Lower lobe of right lung (tissue), 2 donors: ENCODE results near the gene DNAH12. TPM values are rescaled to one million over a fixed set of nuclear protein-coding genes. Genes with fewer than 3 reads are reported as not detected.
"Not testable (repeated sequence)": the region's sequence is repeated elsewhere in the genome, so short reads cannot be mapped to it uniquely, and the experiment has no call there.

Source experiments
- ATAC-seq, 2 donors: fragments of 200-7000 bp; cut with Tn5 transposase; one replicate each; pipeline ENCODE4 v1.9.1; 2020 to 2022; ENCODE audit warnings: mild to moderate bottlenecking in 2 of 2, moderate library complexity in 2 of 2
- DNase-seq: peaks from one replicate; pipeline ENCODE4 v3.0.0-alpha.2; 2020
- H3K27ac ChIP-seq: fragments of 200-600 bp; one replicate; pipeline ENCODE4 v1.8.0; 2022
- H3K27me3 ChIP-seq: fragments of 200-600 bp; one replicate; pipeline ENCODE4 v1.8.0; 2022; ENCODE audit warnings: low read depth
- H3K36me3 ChIP-seq: fragments of 200-600 bp; one replicate; pipeline ENCODE4 v1.8.0; 2022; ENCODE audit warnings: mild to moderate bottlenecking
- H3K4me1 ChIP-seq: fragments of 200-600 bp; one replicate; pipeline ENCODE4 v1.8.0; 2022
- H3K4me3 ChIP-seq: fragments of 200-600 bp; one replicate; pipeline ENCODE4 v1.8.0; 2022; ENCODE audit warnings: mild to moderate bottlenecking
- H3K9me3 ChIP-seq: fragments of 200-600 bp; one replicate; pipeline ENCODE4 v1.8.0; 2022
- CTCF ChIP-seq: fragments of 200-600 bp; IDR thresholded peaks from one replicate; pipeline ENCODE4 v1.8.0; 2022; ENCODE audit warnings: antibody characterized with exemption, mild to moderate bottlenecking
- intact Hi-C: fragments of 100-400 bp; cut with DNase I; formaldehyde crosslinking; loops from one replicate; pipeline ENCODE4 v1.11.0; 2022
- total RNA-seq: library from RNA; stranded (reverse); fragmentation: NEBNext Ultra II Directional; extraction: Animal tissue kit (Norgen Biotek cat#: 25700); gene quantifications from one replicate; pipeline ENCODE4 v1.2.1, GENCODE V29; 2021
- donor health status: DM: no; HTN: yes; CAD: no; lungs with severe emphysema.

The DNAH12 gene
- total RNA-seq, 1 donor from 2014 or later = 11.2 TPM

GRCh38 chr3:57354768-57355167 lies 189.4 kb downstream of the DNAH12 start:
- no peak overlapping the region for H3K27ac ChIP-seq
- no peak for TF ChIP-seq CTCF
- DNase-seq = no peak

GRCh38 chr3:57350271-57350670 lies 193.9 kb downstream of the DNAH12 start:
- ATAC-seq (no peak), DNase-seq (no peak)
- Histone ChIP-seq H3K4me1 (no peaks in the 10 kb centered on the region), H3K27ac (no peak overlapping the region), H3K9me3 (no peaks in the 10 kb centered on the region), H3K36me3 (no peaks in the 10 kb centered on the region), H3K4me3 (no peak overlapping the region), H3K27me3 (no peaks in the 10 kb centered on the region)
- no peak for TF ChIP-seq CTCF
- intact Hi-C loops = no loop called here

More at GRCh38 chr3:57354768-57355167, 189.4 kb downstream of the DNAH12 start:
- H3K9me3 ChIP-seq = no peaks in the 10 kb centered on the region
- no peak overlapping the region for H3K4me3 ChIP-seq
- no peak for ATAC-seq
- no peaks in the 10 kb centered on the region for H3K27me3 ChIP-seq
- H3K4me1 ChIP-seq = no peaks in the 10 kb centered on the region
- H3K36me3 ChIP-seq = no peaks in the 10 kb centered on the region
- intact Hi-C loops = no loop called here

- H3K27ac ChIP-seq, H3K36me3 ChIP-seq, H3K27me3 ChIP-seq, H3K9me3 ChIP-seq, H3K4me1 ChIP-seq, DNase-seq, intact Hi-C loops, H3K4me3 ChIP-seq, ATAC-seq: not testable (repeated sequence)
Measured at GRCh38 chr3:57339071-57339642, 205.0 kb downstream of the DNAH12 start.

GRCh38 chr3:57338272-57339070 lies 205.7 kb downstream of the DNAH12 start:
- H3K36me3 ChIP-seq, H3K27ac ChIP-seq, H3K9me3 ChIP-seq, intact Hi-C loops, DNase-seq, H3K4me1 ChIP-seq, ATAC-seq, H3K4me3 ChIP-seq, H3K27me3 ChIP-seq: not testable (repeated sequence)

- DNase-seq (no peak), ATAC-seq (no peak)
- H3K4me1 ChIP-seq = no peaks in the 10 kb centered on the region
- no peaks in the 10 kb centered on the region for H3K9me3 ChIP-seq
- no peaks in the 10 kb centered on the region for H3K36me3 ChIP-seq
- no peak overlapping the region for H3K27ac ChIP-seq
- H3K4me3 ChIP-seq = no peak overlapping the region
- intact Hi-C loops = no loop called here
- no peak for TF ChIP-seq CTCF
- no peaks in the 10 kb centered on the region for H3K27me3 ChIP-seq
Measured at GRCh38 chr3:57335283-57335938, 208.7 kb downstream of the DNAH12 start.

- H3K9me3 ChIP-seq = no peaks in the 10 kb centered on the region
- no peak for TF ChIP-seq CTCF
- no peak for ATAC-seq
- H3K27ac ChIP-seq = no peak overlapping the region
- H3K4me1 ChIP-seq = no peaks in the 10 kb centered on the region
- no peak for DNase-seq
- H3K36me3 ChIP-seq = no peaks in the 10 kb centered on the region
- intact Hi-C loops = no loop called here
- H3K27me3 ChIP-seq = no peaks in the 10 kb centered on the region
- no peak overlapping the region for H3K4me3 ChIP-seq
Measured at GRCh38 chr3:57331078-57331610, 213.0 kb downstream of the DNAH12 start.

GRCh38 chr3:57326498-57326897 lies 217.6 kb downstream of the DNAH12 start:
- ATAC-seq, H3K27me3 ChIP-seq, intact Hi-C loops, H3K36me3 ChIP-seq, H3K9me3 ChIP-seq, H3K4me3 ChIP-seq, DNase-seq, H3K4me1 ChIP-seq, H3K27ac ChIP-seq: not testable (repeated sequence)
